ENCODE results near the gene ALKAL2. TPM values are rescaled to one million over a fixed set of nuclear protein-coding genes. Genes with fewer than 3 reads are reported as not detected.

The ALKAL2 gene
- total RNA-seq, 1 donor from 2014 or later: 0.12 TPM

GRCh38 chr2:271917-272316, 16.0 kb downstream of the ALKAL2 start:
- no peak overlapping the region for H3K4me3 ChIP-seq (ENCODE audit: low read depth, low read length)
- TF ChIP-seq CTCF (conservative IDR thresholded peaks at IDR 0.05; ENCODE audit: low read depth, low read length): no peak
- DNase-seq (ENCODE audit: low read depth): no peak

- no peak for DNase-seq (ENCODE audit: low read depth)
- no peak overlapping the region for H3K4me3 ChIP-seq (ENCODE audit: low read depth, low read length)
- no peak for TF ChIP-seq CTCF (conservative IDR thresholded peaks at IDR 0.05; ENCODE audit: low read depth, low read length)
Observed at GRCh38 chr2:270861-271260, 17.0 kb downstream of the ALKAL2 start.

- no peak overlapping the region for H3K4me3 ChIP-seq (ENCODE audit: low read depth, low read length)
- no peak for TF ChIP-seq CTCF (conservative IDR thresholded peaks at IDR 0.05; ENCODE audit: low read depth, low read length)
- no peak for DNase-seq (ENCODE audit: low read depth)
Observed at GRCh38 chr2:269356-270030, 18.4 kb downstream of the ALKAL2 start.

GRCh38 chr2:268323-268722, 19.6 kb downstream of the ALKAL2 start:
- no peak for DNase-seq (ENCODE audit: low read depth)
- no peak overlapping the region for H3K4me3 ChIP-seq (ENCODE audit: low read depth, low read length)
- no peak for TF ChIP-seq CTCF (conservative IDR thresholded peaks at IDR 0.05; ENCODE audit: low read depth, low read length)

GRCh38 chr2:264493-265468, 23.1 kb downstream of the ALKAL2 start, which contains the start of gene ACP1:
ACP1 (plus strand) TSS chr2:264947; CDS start chr2:264965, 18 bp downstream.
- TF ChIP-seq CTCF (conservative IDR thresholded peaks at IDR 0.05; ENCODE audit: low read depth, low read length): no peak
- no peak for DNase-seq (ENCODE audit: low read depth)
- peak within 1 kb of the TSS; percentile 89 for H3K4me3 ChIP-seq (ENCODE audit: low read depth, low read length)

- no peak for TF ChIP-seq CTCF (conservative IDR thresholded peaks at IDR 0.05; ENCODE audit: low read depth, low read length)
- H3K4me3 ChIP-seq (ENCODE audit: low read depth, low read length): peak within 1 kb of the TSS; percentile 89
- DNase-seq (ENCODE audit: low read depth): no peak
Observed at GRCh38 chr2:263774-264492, 24.0 kb downstream of the ALKAL2 start, which contains the start of gene SH3YL1. SH3YL1 (minus strand) TSS chr2:264032; CDS start chr2:263984, 48 bp downstream.

Measured in epithelial cell of proximal tubule (primary cell).